Fibroblast of mammary gland (primary cell): ENCODE data around the gene ICAM3.
"Not testable (repeated sequence)": the region's sequence is repeated elsewhere in the genome, so short reads cannot be mapped to it uniquely, and the experiment has no call there.

Source experiments
- DNase-seq: peaks from one replicate; pipeline ENCODE4 v3.0.0-alpha.2; 2010; ENCODE audit warnings: low read depth
- H3K4me3 ChIP-seq: 2 replicates; pipeline ENCODE4 v1.5.1; 2011; ENCODE audit warnings: low read depth, mild to moderate bottlenecking, low read length, moderate library complexity; ENCODE audit not compliant: control insufficient read depth
- TF ChIP-seq, protein P1 (sequence below): conservative IDR thresholded peaks from 2 replicates; pipeline ENCODE4 v1.5.1; 2011; ENCODE audit warnings: low read depth, low read length, inconsistent platforms; ENCODE audit not compliant: control insufficient read depth, insufficient read depth

The ICAM3 gene

DNA sequence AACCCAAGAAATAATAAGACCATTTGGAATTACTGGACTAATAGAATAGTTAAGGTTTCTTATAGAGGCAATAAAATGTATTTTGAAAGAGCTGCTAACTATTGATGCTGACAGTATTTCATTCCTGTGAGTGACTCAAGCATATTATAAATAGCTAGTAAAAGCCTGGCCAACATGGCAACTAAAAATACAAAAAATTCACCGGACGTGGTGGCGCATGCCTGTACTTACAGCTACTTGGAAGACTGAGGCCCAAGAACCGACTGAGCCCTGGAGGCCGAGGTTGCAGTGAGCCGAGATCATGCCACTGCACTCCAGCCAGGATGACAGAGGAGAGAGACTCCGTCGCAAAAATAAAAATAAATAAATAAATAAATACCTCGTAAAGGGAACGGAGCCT lies 5.4 kb upstream of the ICAM3 start:
- H3K4me3 ChIP-seq = no peak overlapping the region
- no peak for DNase-seq
- TF ChIP-seq, protein P1, sequence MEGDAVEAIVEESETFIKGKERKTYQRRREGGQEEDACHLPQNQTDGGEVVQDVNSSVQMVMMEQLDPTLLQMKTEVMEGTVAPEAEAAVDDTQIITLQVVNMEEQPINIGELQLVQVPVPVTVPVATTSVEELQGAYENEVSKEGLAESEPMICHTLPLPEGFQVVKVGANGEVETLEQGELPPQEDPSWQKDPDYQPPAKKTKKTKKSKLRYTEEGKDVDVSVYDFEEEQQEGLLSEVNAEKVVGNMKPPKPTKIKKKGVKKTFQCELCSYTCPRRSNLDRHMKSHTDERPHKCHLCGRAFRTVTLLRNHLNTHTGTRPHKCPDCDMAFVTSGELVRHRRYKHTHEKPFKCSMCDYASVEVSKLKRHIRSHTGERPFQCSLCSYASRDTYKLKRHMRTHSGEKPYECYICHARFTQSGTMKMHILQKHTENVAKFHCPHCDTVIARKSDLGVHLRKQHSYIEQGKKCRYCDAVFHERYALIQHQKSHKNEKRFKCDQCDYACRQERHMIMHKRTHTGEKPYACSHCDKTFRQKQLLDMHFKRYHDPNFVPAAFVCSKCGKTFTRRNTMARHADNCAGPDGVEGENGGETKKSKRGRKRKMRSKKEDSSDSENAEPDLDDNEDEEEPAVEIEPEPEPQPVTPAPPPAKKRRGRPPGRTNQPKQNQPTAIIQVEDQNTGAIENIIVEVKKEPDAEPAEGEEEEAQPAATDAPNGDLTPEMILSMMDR = no peak

DNA sequence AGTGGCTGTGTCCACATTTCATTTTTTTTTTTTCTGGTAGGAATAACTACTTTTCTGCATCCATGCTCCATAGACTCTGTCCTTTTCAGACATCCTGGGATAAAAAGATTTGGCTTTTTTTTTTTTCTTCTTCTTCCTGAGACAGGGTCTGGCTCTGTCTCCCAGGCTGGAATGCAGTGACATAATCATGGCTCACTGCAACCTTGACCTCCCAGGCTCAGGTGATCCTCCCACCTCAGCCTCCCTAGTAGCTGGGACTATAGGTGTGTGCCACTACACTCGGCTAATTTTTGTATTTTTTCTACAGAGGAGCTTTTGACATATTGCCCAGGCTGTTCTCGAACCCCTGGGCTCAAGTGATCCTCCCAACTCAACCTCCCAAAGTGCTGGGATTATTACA lies 4.1 kb upstream of the ICAM3 start:
- TF ChIP-seq, protein P1 = no peak
- H3K4me3 ChIP-seq = no peak overlapping the region
- no peak for DNase-seq

DNA sequence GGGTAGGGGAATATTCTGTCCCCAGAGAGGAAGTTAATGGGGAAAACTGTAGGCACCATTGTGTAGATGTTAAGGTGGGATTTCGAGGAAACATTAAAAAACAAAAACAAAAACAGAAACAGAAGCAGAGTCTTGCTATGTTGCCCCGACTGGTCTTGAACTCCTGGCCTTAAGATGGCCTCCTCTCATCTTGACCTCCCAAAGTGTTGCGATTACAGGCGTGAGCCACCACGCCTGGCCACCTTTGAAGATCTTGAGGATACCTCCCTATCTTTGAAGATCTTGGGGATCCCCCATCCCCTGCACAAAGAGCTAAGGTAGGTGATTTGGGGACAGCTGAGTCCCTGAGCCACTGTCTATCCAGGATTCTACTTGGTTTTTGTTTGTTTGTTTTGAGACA lies 553 bp upstream of the ICAM3 start:
- H3K4me3 ChIP-seq = no peak overlapping the region
- DNase-seq = no peak
- TF ChIP-seq, protein P1 = no peak

DNA sequence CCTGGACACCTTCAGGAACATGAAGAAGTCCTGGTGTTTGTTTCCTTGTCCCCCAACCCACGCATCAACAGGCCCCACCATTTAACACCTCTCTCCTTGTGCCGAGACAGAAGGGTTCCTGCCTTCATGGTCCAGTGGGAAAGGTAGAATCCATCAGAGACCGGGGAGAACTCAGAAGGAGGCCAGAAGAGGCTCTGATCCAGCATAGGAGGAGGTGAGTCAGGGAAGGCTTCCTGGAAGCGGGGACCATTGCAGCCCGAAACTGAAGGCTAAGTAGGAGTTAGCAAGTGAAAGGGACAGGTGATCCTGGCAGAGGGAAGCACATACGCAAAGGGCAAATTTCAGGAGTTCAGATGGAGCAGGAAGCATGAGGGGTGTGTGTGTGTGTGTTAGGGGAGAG lies 484 bp downstream of the ICAM3 start:
- TF ChIP-seq, protein P1 = no peak
- H3K4me3 ChIP-seq = no peak overlapping the region

DNA sequence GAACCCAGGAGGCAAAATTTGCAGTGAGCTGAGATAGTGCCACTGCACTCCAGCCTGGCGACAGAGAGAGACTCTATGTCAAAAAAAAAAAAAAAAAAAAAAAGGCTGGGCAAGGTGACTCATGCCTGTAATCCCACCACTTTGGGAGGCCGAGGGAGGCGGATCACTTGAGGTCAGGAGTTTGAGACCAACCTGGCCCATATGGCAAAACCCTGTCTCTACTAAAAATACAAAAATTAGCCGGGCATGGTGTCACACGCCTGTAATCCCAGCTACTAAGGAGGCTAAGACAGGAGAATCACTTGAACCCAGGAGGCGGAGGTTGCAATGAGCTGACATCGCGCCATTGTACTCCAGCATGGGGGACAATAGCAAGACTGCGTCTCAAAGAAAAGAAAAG lies 2.7 kb downstream of the ICAM3 start:
- not testable (repeated sequence) for H3K4me3 ChIP-seq, DNase-seq

More for the DNA sequence above, 484 bp downstream of the ICAM3 start:
- no peak for DNase-seq

DNA sequence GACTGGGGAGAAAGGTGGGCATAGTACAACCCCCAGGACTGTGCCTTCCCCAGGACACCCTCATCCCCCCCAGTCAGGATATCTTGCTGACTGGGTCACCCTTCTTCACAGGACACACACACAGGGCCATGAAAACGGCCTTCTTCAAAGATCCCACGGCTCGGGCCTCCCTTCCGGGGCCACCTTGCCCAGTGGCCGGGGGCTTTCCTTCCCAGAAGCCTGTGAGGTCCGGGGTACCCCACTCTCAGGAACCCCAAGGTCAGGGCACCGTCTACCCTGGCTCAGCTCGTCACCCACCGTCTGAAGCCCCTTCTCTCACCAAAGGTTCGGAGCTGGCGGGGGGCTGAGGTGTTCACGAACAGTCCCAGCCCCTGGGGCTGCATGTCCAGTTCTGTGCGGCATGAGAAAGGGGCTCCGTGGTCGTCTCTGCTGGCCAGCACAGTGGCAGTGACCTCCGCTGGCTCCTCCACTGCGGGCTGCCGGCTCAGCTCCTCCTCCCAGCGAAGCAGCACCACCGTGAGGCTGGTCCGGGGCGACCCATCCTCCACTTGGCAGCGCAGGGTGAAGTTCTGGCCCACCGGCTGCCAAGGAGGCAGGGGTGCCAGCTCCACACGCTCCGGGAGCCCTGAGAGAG lies 4.0 kb downstream of the ICAM3 start:
- no peak overlapping the region for H3K4me3 ChIP-seq

DNA sequence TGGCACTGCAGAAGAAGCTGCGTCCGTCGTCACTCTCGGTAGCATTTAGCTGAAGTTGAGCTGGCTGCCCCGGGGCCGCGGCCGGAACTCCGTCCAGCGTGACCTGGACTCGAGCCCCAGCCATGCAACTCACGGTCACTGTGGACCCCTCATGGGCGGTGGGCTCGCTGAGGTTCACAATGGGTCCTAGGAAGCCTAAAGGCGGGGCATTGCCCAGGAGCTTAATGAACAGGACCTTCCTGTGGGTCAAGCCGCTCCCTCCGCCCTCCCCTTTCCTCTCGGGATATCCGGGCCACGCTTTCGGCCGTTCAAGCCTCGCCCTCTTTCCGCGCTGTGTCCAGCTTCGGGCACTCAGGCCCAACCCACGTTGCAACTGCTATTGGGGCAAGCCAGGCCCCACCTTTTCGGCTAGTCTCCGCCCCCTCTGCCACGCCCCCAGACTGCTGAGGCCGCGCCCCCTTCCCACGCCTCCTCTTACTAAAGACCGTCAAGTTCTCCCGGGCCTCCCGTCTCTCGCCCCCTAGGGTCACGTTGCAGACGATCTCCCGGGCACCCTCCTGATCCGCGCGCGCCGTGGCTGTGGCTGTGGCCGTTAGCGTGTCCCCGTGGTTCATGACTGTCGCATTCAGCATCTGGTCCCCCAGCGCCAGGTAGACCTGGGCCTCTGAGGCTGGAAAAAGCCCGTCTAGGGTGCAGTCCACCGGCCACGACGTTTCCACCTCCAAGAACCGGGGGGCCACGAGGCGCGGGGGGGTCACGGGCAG lies 4.7 kb downstream of the ICAM3 start:
- TF ChIP-seq, protein P1 = peak; percentile 4
- peak; percentile 95 for DNase-seq
- H3K4me3 ChIP-seq = peak overlapping the region; percentile 88

More for the DNA sequence above, 4.0 kb downstream of the ICAM3 start:
- TF ChIP-seq, protein P1 = no peak
- no peak for DNase-seq
